ENCODE data around the gene ZNF253.
"Not testable (repeated sequence)": the region's sequence is repeated elsewhere in the genome, so short reads cannot be mapped to it uniquely, and the experiment has no call there.

ZNF253 gene

DNA sequence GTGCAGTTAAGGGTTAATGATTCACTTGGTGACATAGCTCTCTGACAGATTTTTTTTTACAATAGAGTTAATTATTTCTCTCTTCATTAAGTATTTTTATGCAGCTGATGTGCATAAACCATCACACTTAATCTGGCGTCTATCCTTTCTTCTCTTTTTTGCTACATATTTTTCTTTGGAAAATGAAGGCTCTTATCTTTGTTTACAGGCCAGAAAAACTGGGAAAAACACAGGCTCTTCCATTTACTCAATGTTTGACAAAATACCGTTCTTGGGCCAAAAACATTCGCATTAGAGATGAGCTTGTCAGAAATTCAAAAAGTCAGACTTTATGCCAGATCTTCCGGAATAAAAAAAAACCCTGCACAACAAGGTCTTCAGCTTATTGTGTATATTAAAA lies 12.0 kb downstream of the ZNF253 start:
- Histone ChIP-seq H3K4me1 (ENCODE audit: low read length) (no peaks in the 10 kb centered on the region), H3K9ac (ENCODE audit: low read length) (no peak overlapping the region), H4K20me1 (ENCODE audit: insufficient read depth, low read length) (no peaks in the 10 kb centered on the region), H3K36me3 (replicated peaks; ENCODE audit: insufficient read depth, low read length) (peaks cover 6% of the 10 kb centered on the region; the same call in 1 of the 2 replicates), H3K79me2 (ENCODE audit: low read length) (0 out of 2 replicates have a peak, but pooled peaks cover 5% of the 10 kb centered on the region), H2AFZ (ENCODE audit: low read length) (no peak overlapping the region), H3K27ac (ENCODE audit: low read length) (no peak overlapping the region), H3K4me2 (ENCODE audit: low read depth, low read length) (no peak overlapping the region), H3K9me2 (replicated peaks; ENCODE audit: insufficient read depth, low read length) (no peaks in the 10 kb centered on the region), H3K27me3 (replicated peaks; ENCODE audit: insufficient read depth, low read length) (no peaks in the 10 kb centered on the region), H3K9me3 (replicated peaks; ENCODE audit: insufficient read depth, low read length) (no peaks in the 10 kb centered on the region), H3F3A (ENCODE audit: insufficient read depth, low read length) (no peaks in the 10 kb centered on the region), H3K4me3 (ENCODE audit: low read length) (no peak overlapping the region)
- DNase-seq: no peak
- no peak for TF ChIP-seq EZH2phosphoT487 (IDR thresholded peaks at IDR 0.05; ENCODE audit: low read length)
- TF ChIP-seq, protein P1, sequence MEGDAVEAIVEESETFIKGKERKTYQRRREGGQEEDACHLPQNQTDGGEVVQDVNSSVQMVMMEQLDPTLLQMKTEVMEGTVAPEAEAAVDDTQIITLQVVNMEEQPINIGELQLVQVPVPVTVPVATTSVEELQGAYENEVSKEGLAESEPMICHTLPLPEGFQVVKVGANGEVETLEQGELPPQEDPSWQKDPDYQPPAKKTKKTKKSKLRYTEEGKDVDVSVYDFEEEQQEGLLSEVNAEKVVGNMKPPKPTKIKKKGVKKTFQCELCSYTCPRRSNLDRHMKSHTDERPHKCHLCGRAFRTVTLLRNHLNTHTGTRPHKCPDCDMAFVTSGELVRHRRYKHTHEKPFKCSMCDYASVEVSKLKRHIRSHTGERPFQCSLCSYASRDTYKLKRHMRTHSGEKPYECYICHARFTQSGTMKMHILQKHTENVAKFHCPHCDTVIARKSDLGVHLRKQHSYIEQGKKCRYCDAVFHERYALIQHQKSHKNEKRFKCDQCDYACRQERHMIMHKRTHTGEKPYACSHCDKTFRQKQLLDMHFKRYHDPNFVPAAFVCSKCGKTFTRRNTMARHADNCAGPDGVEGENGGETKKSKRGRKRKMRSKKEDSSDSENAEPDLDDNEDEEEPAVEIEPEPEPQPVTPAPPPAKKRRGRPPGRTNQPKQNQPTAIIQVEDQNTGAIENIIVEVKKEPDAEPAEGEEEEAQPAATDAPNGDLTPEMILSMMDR (IDR thresholded peaks at IDR 0.05; ENCODE audit: low read length): no peak
- no peak for TF ChIP-seq EZH2 (optimal IDR thresholded peaks at IDR 0.05; ENCODE audit: low read depth, low read length)

DNA sequence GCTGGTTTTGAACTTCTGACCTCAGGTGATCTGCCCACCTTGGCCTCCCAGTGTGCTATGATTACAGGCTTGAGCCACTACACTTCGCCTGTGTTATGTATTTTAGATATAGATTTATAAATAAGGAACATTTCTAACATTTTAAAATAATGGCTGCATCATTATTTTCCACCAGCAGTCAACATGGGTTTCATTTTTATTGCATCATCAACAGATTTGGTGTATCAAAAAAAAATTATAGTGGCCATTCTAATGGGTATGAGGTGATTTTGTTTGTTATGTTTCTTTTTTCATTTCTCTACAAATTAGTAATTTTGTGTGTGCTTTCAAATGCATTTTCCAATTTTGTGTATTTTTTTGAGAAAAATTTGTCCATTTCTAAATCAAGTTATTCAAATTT lies 18.9 kb downstream of the ZNF253 start:
- Histone ChIP-seq H3K27ac (ENCODE audit: low read length) (no peak overlapping the region), H3K27me3 (replicated peaks; ENCODE audit: insufficient read depth, low read length) (no peaks in the 10 kb centered on the region), H3K9me3 (replicated peaks; ENCODE audit: insufficient read depth, low read length) (no peaks in the 10 kb centered on the region), H3K9ac (ENCODE audit: low read length) (no peak overlapping the region), H3K4me2 (ENCODE audit: low read depth, low read length) (no peak overlapping the region), H2AFZ (ENCODE audit: low read length) (no peak overlapping the region), H3K4me1 (ENCODE audit: low read length) (no peaks in the 10 kb centered on the region), H3K36me3 (replicated peaks; ENCODE audit: insufficient read depth, low read length) (peaks cover 4% of the 10 kb centered on the region), H3K79me2 (ENCODE audit: low read length) (no peaks in the 10 kb centered on the region), H3F3A (ENCODE audit: insufficient read depth, low read length) (no peaks in the 10 kb centered on the region), H4K20me1 (ENCODE audit: insufficient read depth, low read length) (no peaks in the 10 kb centered on the region), H3K9me2 (replicated peaks; ENCODE audit: insufficient read depth, low read length) (no peaks in the 10 kb centered on the region), H3K4me3 (ENCODE audit: low read length) (no peak overlapping the region)
- no peak for DNase-seq
- TF ChIP-seq EZH2phosphoT487 (IDR thresholded peaks at IDR 0.05; ENCODE audit: low read length): no peak
- no peak for TF ChIP-seq EZH2 (optimal IDR thresholded peaks at IDR 0.05; ENCODE audit: low read depth, low read length)
- TF ChIP-seq, protein P1 (IDR thresholded peaks at IDR 0.05; ENCODE audit: low read length): no peak

DNA sequence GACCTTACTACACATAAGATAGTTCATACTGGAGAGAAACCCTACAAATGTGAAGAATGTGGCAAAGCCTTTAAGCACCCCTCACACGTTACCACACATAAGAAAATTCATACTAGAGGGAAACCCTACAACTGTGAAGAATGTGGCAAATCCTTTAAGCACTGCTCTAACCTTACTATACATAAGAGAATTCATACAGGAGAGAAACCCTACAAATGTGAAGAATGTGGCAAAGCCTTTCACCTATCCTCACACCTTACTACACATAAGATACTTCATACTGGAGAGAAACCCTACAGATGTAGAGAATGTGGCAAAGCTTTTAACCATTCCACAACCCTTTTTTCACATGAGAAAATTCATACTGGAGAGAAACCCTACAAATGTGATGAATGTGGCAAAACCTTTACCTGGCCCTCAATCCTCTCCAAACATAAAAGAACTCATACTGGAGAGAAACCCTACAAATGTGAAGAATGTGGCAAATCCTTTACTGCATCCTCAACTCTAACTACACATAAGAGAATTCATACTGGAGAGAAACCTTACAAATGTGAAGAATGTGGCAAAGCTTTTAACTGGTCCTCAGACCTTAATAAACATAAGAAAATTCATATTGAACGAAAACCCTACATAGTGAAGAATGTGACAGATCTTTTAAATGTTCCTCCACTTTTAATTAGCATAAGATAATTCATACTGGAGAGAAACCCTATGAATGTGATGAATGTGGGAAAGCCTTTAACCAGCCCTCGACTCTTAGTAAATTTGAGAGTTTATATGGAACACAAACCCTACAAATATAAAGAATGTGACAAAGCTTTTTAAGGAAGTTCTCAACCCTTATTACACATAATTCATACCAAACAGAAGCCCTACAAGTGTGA lies 26.6 kb downstream of the ZNF253 start:
- H3K9me3 ChIP-seq (replicated peaks; ENCODE audit: insufficient read depth, low read length); H3K79me2 ChIP-seq (ENCODE audit: low read length); DNase-seq: not testable (repeated sequence)

More for the DNA sequence above, 26.6 kb downstream of the ZNF253 start:
- not testable (repeated sequence) for H3K4me2 ChIP-seq (ENCODE audit: low read depth, low read length); H3K4me1 ChIP-seq (ENCODE audit: low read length); H3K9me2 ChIP-seq (replicated peaks; ENCODE audit: insufficient read depth, low read length); H3K27me3 ChIP-seq (replicated peaks; ENCODE audit: insufficient read depth, low read length); H3K9ac ChIP-seq (ENCODE audit: low read length); H2AFZ ChIP-seq (ENCODE audit: low read length); H3F3A ChIP-seq (ENCODE audit: insufficient read depth, low read length); H3K36me3 ChIP-seq (replicated peaks; ENCODE audit: insufficient read depth, low read length); H3K4me3 ChIP-seq (ENCODE audit: low read length); H3K27ac ChIP-seq (ENCODE audit: low read length); H4K20me1 ChIP-seq (ENCODE audit: insufficient read depth, low read length)
